ENCODE data around the gene NUDT10.
"Not testable (repeated sequence)": the region's sequence is repeated elsewhere in the genome, so short reads cannot be mapped to it uniquely, and the experiment has no call there.

The NUDT10 gene

DNA sequence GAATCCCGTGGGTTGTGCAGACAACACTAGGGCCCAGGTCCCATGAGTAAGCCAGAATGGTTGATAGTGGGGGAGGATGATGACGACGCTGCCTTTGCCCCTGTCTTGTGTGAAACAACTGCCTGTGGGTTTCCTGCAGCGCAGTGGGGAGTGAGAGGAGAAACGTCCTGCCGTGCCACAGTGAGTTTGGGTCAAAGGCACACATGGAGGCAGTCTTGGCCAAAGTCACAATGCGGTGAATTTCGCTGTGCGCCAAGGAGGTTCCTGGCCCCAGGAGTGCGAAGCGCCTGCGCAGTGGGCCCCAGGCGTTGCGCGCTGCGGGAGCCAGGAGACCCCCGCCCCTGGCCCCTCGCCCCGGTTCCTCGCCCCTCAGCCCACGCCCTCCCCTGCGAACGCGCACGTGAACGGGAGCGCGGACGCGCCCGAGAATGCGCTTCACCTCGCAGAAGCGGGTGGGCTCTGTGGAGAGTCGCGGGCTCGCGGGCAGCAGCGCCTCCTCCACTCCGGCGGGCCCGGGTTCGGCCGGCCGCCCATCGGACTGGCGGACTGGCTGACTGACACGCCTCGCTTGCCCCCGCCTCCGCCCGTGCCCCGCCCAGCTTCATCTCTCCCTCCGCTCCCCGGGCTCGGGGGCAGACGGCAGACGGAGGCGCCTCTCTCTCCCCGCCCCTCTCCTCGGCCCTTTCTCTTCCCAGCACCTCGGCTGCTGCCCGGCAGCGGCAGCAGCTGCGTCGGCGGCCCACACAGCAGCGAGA is at the start of gene NUDT10:
NUDT10 (plus strand) TSS at position 635 of the 755 bp plus-strand sequence. CDS start 144 bp downstream, outside the sequence.
- DNase-seq, result peak; percentile 52

GRCh38 chrX:51292421-51292820 is 40.2 kb upstream of the NUDT10 start:
- DNase-seq, result no peak

- DNase-seq, result no peak
Observed at GRCh38 chrX:51296138-51296537, 36.5 kb upstream of the NUDT10 start.

DNA sequence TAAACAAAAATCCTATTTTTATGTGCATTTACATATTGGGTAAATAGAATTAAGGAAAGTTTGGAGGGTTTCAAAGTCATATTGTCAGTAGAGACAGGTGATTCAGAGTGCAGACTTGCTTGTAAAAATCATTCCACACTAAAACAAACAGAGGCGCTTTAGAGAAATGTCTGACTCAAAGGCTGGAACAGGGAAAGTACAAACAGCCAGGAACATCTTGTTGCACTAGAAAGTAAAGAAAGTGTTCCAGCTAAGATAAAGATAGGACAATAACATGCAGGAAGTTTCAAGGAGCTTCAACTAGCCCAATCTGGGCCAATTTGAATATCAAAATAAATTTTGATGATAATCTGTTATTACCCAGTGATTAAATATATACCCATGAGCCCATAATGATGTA is 16.4 kb upstream of the NUDT10 start:
- no peak for DNase-seq

DNA sequence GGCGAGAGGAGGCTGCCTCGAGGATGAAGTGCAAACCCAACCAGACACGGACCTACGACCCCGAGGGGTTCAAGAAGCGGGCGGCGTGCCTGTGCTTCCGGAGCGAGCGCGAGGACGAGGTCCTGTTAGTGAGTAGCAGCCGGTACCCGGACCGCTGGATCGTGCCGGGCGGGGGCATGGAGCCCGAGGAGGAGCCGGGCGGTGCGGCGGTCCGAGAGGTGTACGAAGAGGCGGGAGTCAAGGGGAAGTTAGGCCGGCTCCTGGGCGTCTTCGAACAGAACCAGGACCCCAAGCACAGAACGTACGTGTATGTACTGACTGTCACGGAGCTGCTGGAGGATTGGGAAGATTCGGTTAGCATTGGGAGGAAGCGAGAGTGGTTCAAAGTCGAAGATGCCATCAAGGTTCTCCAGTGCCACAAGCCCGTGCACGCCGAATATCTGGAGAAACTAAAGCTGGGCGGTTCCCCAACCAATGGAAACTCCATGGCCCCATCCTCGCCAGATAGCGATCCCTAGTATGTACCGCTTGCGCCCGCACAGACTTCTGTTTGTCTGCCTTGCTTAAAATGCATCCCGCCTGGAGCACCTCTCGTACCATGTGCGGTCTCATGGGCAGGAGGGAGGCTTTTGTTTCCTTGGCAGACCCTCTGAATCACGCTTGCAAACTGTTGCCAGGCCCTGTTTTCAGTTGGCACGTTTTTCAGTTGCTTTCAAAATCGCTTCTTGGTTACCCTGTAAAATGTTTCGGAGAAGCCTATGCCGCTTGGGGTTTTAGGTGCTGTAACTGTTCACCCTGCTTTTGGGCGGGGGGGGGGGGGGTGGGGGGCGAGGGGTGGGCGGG is 542 bp downstream of the NUDT10 start:
- not testable (repeated sequence) for DNase-seq

DNA sequence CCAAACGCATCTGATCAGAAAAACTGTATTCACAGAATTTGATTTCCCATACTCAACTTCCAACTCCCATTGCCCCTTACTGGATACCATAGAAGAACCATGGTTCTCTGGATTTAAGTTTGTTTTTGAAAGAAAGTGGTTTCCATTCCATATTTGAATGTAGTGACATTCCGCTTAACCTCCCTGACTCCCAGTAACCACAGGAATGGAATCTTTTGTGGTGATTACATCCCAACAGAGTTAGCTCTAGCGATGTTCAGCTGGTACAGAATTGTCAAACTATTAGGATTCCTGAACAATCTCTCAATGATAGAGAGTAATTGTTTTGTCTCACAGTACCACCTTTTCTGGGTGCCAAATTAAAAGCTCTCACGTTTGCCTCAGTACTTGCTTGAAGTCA is 1.7 kb downstream of the NUDT10 start:
- DNase-seq, result peak; percentile 43

GRCh38 chrX:51336584-51336983 is 4.0 kb downstream of the NUDT10 start:
- DNase-seq, result peak; percentile 43

DNA sequence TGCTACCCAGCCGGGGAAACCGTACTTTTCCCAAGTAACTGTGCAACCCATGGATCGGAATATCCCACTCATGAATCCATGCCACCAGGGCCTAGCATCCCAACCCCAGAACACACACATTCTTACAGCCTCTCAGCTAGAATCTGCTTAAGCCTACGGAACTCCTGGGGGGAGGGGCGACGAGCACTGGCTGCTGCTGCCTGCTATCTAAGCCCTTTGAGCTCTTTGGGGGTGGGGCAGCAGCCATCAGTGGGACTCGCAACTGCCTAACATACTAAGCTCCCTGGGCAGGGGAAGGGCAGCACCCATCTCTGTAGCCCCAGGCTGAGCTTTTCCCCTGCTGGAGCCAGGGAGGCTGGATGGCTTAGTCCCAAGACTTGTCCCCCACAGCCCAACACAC is 28.6 kb downstream of the NUDT10 start:
- DNase-seq, result no peak

- DNase-seq, result no peak
Observed at GRCh38 chrX:51376672-51377071, 44.0 kb downstream of the NUDT10 start.

Data from fibroblast of upper back skin (primary cell).